GM12873 (cell line): ENCODE measurements around the gene STK16.

Experiments used
- TF ChIP-seq, protein P1 (sequence below): IDR thresholded peaks from 2 replicates; pipeline ENCODE4 v1.5.1; 2012; ENCODE audit warnings: low read depth, mild to moderate bottlenecking, moderate library complexity, low read length, control low read depth; ENCODE audit not compliant: insufficient read depth; ENCODE audit errors: missing control alignments

The STK16 gene

GRCh38 chr2:219228041-219228910 is 17.0 kb upstream of the STK16 start:
- TF ChIP-seq, protein P1, sequence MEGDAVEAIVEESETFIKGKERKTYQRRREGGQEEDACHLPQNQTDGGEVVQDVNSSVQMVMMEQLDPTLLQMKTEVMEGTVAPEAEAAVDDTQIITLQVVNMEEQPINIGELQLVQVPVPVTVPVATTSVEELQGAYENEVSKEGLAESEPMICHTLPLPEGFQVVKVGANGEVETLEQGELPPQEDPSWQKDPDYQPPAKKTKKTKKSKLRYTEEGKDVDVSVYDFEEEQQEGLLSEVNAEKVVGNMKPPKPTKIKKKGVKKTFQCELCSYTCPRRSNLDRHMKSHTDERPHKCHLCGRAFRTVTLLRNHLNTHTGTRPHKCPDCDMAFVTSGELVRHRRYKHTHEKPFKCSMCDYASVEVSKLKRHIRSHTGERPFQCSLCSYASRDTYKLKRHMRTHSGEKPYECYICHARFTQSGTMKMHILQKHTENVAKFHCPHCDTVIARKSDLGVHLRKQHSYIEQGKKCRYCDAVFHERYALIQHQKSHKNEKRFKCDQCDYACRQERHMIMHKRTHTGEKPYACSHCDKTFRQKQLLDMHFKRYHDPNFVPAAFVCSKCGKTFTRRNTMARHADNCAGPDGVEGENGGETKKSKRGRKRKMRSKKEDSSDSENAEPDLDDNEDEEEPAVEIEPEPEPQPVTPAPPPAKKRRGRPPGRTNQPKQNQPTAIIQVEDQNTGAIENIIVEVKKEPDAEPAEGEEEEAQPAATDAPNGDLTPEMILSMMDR, result no peak

GRCh38 chr2:219228911-219229304 is 16.4 kb upstream of the STK16 start:
- TF ChIP-seq, protein P1, result no peak

- TF ChIP-seq, protein P1, result no peak
Measured at GRCh38 chr2:219229305-219230058, 15.8 kb upstream of the STK16 start, which contains the start of the genes ANKZF1 and ATG9A. TSS of gene ANKZF1 (plus strand) at chr2:219229806. CDS start at chr2:219230258, 452 bp downstream. TSS of gene ATG9A (minus strand) at chr2:219229636. CDS start at chr2:219228024, 1,612 bp downstream.

- TF ChIP-seq, protein P1, result no peak
Measured at GRCh38 chr2:219230059-219230540, 15.2 kb upstream of the STK16 start.

GRCh38 chr2:219234331-219234730 is 10.9 kb upstream of the STK16 start:
- TF ChIP-seq, protein P1, result no peak

GRCh38 chr2:219243291-219243761 is 2.0 kb upstream of the STK16 start:
- TF ChIP-seq, protein P1, result no peak

DNA sequence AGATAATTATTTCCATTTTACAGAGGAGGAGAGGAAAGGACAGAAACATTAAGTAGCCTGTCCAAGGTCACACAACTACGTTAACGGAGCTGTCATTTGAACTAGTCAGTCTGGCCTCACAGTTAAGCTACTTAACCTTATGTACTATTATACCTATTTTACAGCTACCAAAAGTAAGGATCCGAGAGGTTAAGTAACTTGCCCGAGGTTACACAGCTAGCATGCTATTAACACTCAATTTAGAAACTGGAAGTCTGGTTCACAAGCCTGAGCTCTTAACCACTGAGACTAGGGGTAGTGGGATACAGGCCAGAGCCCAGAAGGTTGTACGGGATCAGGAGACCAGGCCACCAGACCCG is 511 bp upstream of the STK16 start:
- TF ChIP-seq, protein P1, result no peak
